Measurements from ENCODE around the gene SLC39A1.
"Not testable (repeated sequence)": the region's sequence is repeated elsewhere in the genome, so short reads cannot be mapped to it uniquely, and the experiment has no call there.

The SLC39A1 gene

GRCh38 chr1:153987621-153988020, 24.3 kb upstream of the SLC39A1 start:
- Histone ChIP-seq H3K4me3 (ENCODE audit: low read length) (no peak overlapping the region), H3K9me3 (ENCODE audit: control insufficient read depth, low read length) (no peaks in the 10 kb centered on the region), H3K9ac (ENCODE audit: low read length) (no peak overlapping the region), H3K36me3 (ENCODE audit: control insufficient read depth, insufficient read depth, low read length, severe bottlenecking) (peaks cover 25% of the 10 kb centered on the region), H3K4me1 (ENCODE audit: control insufficient read depth, insufficient read depth, low read length) (peaks cover 22% of the 10 kb centered on the region), H3K27me3 (replicated peaks; ENCODE audit: control insufficient read depth, insufficient read depth, low read length) (no peaks in the 10 kb centered on the region)
- DNase-seq (ENCODE audit: low read depth) = no peak

GRCh38 chr1:153985941-153986761, 22.8 kb upstream of the SLC39A1 start, which contains the start of gene RAB13:
Gene RAB13, minus strand, starts transcription at chr1:153986339. Its CDS starts 103 bp downstream, at chr1:153986236.
- H3K9ac ChIP-seq (ENCODE audit: low read length) = peak within 1 kb of the TSS; percentile 100
- peaks cover 26% of the 10 kb centered on the region for H3K36me3 ChIP-seq (ENCODE audit: control insufficient read depth, insufficient read depth, low read length, severe bottlenecking)
- DNase-seq (ENCODE audit: low read depth) = peak; percentile 97
- peaks cover 9% of the 10 kb centered on the region for H3K4me1 ChIP-seq (ENCODE audit: control insufficient read depth, insufficient read depth, low read length)
- H3K9me3 ChIP-seq (ENCODE audit: control insufficient read depth, low read length) = no peaks in the 10 kb centered on the region
- H3K27me3 ChIP-seq (replicated peaks; ENCODE audit: control insufficient read depth, insufficient read depth, low read length) = no peaks in the 10 kb centered on the region
- peak within 1 kb of the TSS; percentile 97 for H3K4me3 ChIP-seq (ENCODE audit: low read length)

DNA sequence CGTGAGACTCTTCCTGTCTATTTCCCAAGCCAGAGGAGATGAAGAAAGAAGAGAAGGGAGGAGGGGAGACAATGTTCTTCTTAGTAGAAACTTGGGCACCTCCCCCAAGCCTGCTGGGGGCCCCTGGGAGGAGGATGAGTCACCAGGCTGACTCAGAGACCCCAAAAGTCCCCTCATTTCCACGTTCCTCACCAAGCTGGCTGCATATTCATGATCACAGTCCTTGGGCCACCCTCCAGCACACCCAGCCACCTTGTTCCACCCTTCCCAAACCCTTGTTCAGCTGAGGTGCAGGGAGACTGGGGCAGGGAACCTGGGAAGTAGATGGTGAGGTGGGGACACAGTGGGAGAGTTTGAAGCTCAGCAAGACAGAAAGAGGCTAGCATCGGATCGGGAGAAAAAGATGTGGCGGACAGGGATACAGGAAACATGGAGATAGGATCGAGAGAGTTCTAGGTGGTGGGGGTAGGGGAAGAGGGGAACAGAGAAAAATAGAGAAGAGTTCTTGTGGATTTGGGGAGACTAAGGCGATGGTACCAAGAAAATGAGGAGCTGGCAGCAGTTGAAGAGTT, 22.1 kb upstream of the SLC39A1 start:
- DNase-seq (ENCODE audit: low read depth) = peak; percentile 89
- H3K9me3 ChIP-seq (ENCODE audit: control insufficient read depth, low read length) = no peaks in the 10 kb centered on the region
- H3K27me3 ChIP-seq (replicated peaks; ENCODE audit: control insufficient read depth, insufficient read depth, low read length) = no peaks in the 10 kb centered on the region
- H3K9ac ChIP-seq (ENCODE audit: low read length) = peak overlapping the region; percentile 100
- H3K4me3 ChIP-seq (ENCODE audit: low read length) = peak overlapping the region; percentile 97
- peaks cover 9% of the 10 kb centered on the region for H3K4me1 ChIP-seq (ENCODE audit: control insufficient read depth, insufficient read depth, low read length)
- H3K36me3 ChIP-seq (ENCODE audit: control insufficient read depth, insufficient read depth, low read length, severe bottlenecking) = peaks cover 32% of the 10 kb centered on the region

- Histone ChIP-seq H3K27me3 (replicated peaks; ENCODE audit: control insufficient read depth, insufficient read depth, low read length) (no peaks in the 10 kb centered on the region), H3K9ac (ENCODE audit: low read length) (peak overlapping the region; percentile 100), H3K36me3 (ENCODE audit: control insufficient read depth, insufficient read depth, low read length, severe bottlenecking) (peaks cover 40% of the 10 kb centered on the region), H3K9me3 (ENCODE audit: control insufficient read depth, low read length) (no peaks in the 10 kb centered on the region), H3K4me1 (ENCODE audit: control insufficient read depth, insufficient read depth, low read length) (peaks cover 9% of the 10 kb centered on the region), H3K4me3 (ENCODE audit: low read length) (peak overlapping the region; percentile 97)
- no peak for DNase-seq (ENCODE audit: low read depth)
Observed at GRCh38 chr1:153984123-153984894, 21.0 kb upstream of the SLC39A1 start.

DNA sequence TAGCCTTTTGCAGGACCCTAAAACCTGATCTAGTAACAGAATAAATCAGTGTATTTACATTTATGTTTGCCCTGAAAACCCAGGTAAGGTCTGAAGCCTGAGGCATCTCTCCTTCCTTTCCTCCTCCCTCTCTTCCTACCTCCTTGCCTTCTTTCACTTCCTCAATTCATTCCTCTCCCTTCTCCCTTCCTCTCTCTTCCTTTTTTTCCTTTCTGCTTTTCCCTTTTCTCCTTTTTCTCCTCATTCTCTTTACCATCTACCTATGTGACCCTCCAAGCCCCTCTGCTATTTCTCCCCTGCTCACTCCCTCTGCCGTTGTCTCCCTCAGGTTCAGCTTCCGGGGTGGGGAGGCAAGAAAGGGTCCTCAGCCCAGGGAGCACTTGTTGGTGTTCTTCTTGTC, 18.4 kb upstream of the SLC39A1 start:
- Histone ChIP-seq H3K36me3 (ENCODE audit: control insufficient read depth, insufficient read depth, low read length, severe bottlenecking) (peaks cover 50% of the 10 kb centered on the region), H3K4me1 (ENCODE audit: control insufficient read depth, insufficient read depth, low read length) (peaks cover 20% of the 10 kb centered on the region), H3K9ac (ENCODE audit: low read length) (peak overlapping the region; percentile 14)
- not testable (repeated sequence) for DNase-seq (ENCODE audit: low read depth); H3K27me3 ChIP-seq (replicated peaks; ENCODE audit: control insufficient read depth, insufficient read depth, low read length); H3K9me3 ChIP-seq (ENCODE audit: control insufficient read depth, low read length); H3K4me3 ChIP-seq (ENCODE audit: low read length)

GRCh38 chr1:153979091-153979490, 15.8 kb upstream of the SLC39A1 start:
- not testable (repeated sequence) for H3K4me3 ChIP-seq (ENCODE audit: low read length); H3K27me3 ChIP-seq (replicated peaks; ENCODE audit: control insufficient read depth, insufficient read depth, low read length); H3K9me3 ChIP-seq (ENCODE audit: control insufficient read depth, low read length); DNase-seq (ENCODE audit: low read depth); H3K9ac ChIP-seq (ENCODE audit: low read length)
- peaks cover 19% of the 10 kb centered on the region for H3K4me1 ChIP-seq (ENCODE audit: control insufficient read depth, insufficient read depth, low read length)
- H3K36me3 ChIP-seq (ENCODE audit: control insufficient read depth, insufficient read depth, low read length, severe bottlenecking) = peaks cover 68% of the 10 kb centered on the region

DNA sequence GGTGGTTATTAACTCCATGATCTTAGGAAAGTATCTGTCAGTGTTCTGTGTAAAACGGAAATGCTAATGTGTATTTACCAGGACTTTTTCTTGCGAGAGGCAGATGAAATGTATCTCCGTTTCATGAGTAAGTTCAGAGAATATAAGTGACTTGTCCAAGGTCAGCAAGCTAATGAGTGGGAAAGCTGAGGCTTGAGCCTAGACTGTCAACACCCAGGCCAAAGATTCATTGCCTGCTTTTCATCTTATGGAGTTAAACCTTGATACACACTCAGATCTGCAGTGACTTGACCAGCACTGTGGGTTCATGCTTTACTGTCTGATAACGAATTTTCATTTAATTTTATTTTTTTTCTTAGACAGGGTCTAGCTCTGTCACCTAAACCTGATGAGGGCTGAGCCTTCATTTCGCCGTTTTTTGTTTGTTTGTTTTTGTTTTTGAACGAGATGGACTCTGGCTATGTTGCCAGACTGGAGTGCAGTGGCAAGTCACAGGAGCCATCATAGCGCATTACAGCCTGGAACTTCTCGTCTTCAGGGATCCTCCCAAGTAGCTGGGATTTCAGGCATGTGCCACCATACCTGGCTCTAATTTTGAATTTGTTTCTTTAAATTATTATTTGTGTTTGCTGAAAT, 15.1 kb upstream of the SLC39A1 start:
- H3K27me3 ChIP-seq (replicated peaks; ENCODE audit: control insufficient read depth, insufficient read depth, low read length) = no peaks in the 10 kb centered on the region
- peaks cover 71% of the 10 kb centered on the region for H3K36me3 ChIP-seq (ENCODE audit: control insufficient read depth, insufficient read depth, low read length, severe bottlenecking)
- H3K9ac ChIP-seq (ENCODE audit: low read length) = peak overlapping the region; percentile 100
- H3K9me3 ChIP-seq (ENCODE audit: control insufficient read depth, low read length) = no peaks in the 10 kb centered on the region
- peaks cover 17% of the 10 kb centered on the region for H3K4me1 ChIP-seq (ENCODE audit: control insufficient read depth, insufficient read depth, low read length)
- no peak for DNase-seq (ENCODE audit: low read depth)
- H3K4me3 ChIP-seq (ENCODE audit: low read length) = peak overlapping the region; percentile 100

GRCh38 chr1:153977250-153978240, 14.2 kb upstream of the SLC39A1 start, which contains the start of gene JTB:
Gene JTB, minus strand, starts transcription at chr1:153977674. Its CDS starts 422 bp downstream, at chr1:153977252.
- peak within 1 kb of the TSS; percentile 100 for H3K9ac ChIP-seq (ENCODE audit: low read length)
- peak; percentile 95 for DNase-seq (ENCODE audit: low read depth)
- H3K36me3 ChIP-seq (ENCODE audit: control insufficient read depth, insufficient read depth, low read length, severe bottlenecking) = peaks cover 63% of the 10 kb centered on the region

DNA sequence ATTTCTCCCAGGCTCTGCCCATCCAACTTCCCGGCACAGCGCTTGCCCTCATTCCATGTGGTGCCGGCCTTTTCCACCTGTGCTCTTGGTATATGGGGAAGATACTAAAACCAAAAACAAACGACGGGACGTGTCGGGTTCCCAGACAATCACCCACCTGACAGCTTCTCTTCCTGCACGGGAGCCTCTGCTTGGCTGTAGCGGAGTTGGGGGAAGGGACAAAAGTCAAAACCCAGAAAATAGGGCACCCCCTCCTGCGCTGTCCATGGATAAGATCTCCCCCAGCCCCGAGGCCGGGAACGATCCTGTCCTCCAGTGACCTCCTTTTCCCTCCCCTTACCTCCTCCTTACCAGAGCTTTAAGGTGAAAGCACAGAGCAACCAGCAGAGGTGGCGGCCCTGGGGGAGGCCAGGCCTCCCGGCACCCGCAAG, 13.5 kb upstream of the SLC39A1 start:
- peaks cover 17% of the 10 kb centered on the region for H3K4me1 ChIP-seq (ENCODE audit: control insufficient read depth, insufficient read depth, low read length)
- H3K9ac ChIP-seq (ENCODE audit: low read length) = peak overlapping the region; percentile 100
- peaks cover 56% of the 10 kb centered on the region for H3K36me3 ChIP-seq (ENCODE audit: control insufficient read depth, insufficient read depth, low read length, severe bottlenecking)
- DNase-seq (ENCODE audit: low read depth) = peak; percentile 28
- no peaks in the 10 kb centered on the region for H3K27me3 ChIP-seq (replicated peaks; ENCODE audit: control insufficient read depth, insufficient read depth, low read length)
- H3K4me3 ChIP-seq (ENCODE audit: low read length) = peak overlapping the region; percentile 100
- H3K9me3 ChIP-seq (ENCODE audit: control insufficient read depth, low read length) = no peaks in the 10 kb centered on the region

More at GRCh38 chr1:153977250-153978240, 14.2 kb upstream of the SLC39A1 start, which contains the start of gene JTB:
- no peaks in the 10 kb centered on the region for H3K9me3 ChIP-seq (ENCODE audit: control insufficient read depth, low read length)
- no peaks in the 10 kb centered on the region for H3K27me3 ChIP-seq (replicated peaks; ENCODE audit: control insufficient read depth, insufficient read depth, low read length)
- H3K4me3 ChIP-seq (ENCODE audit: low read length) = peak within 1 kb of the TSS; percentile 100
- peaks cover 17% of the 10 kb centered on the region for H3K4me1 ChIP-seq (ENCODE audit: control insufficient read depth, insufficient read depth, low read length)

GRCh38 chr1:153973525-153973924, 10.2 kb upstream of the SLC39A1 start:
- H3K9ac ChIP-seq (ENCODE audit: low read length) = no peak overlapping the region
- peaks cover 27% of the 10 kb centered on the region for H3K36me3 ChIP-seq (ENCODE audit: control insufficient read depth, insufficient read depth, low read length, severe bottlenecking)

More at GRCh38 chr1:153973525-153973924, 10.2 kb upstream of the SLC39A1 start:
- DNase-seq (ENCODE audit: low read depth) = no peak
- Histone ChIP-seq H3K4me1 (ENCODE audit: control insufficient read depth, insufficient read depth, low read length) (peaks cover 17% of the 10 kb centered on the region), H3K4me3 (ENCODE audit: low read length) (no peak overlapping the region), H3K27me3 (replicated peaks; ENCODE audit: control insufficient read depth, insufficient read depth, low read length) (no peaks in the 10 kb centered on the region), H3K9me3 (ENCODE audit: control insufficient read depth, low read length) (no peaks in the 10 kb centered on the region)

Measured in adipocyte (in vitro differentiated cells).